Measurements from ENCODE around the gene CLEC2D.
"Not testable (repeated sequence)": the region's sequence is repeated elsewhere in the genome, so short reads cannot be mapped to it uniquely, and the experiment has no call there.

Gene CLEC2D

GRCh38 chr12:9700606-9700956 is 31.1 kb downstream of the CLEC2D start:
- no peak for DNase-seq (ENCODE audit: low spot score)

- no peak for DNase-seq (ENCODE audit: low spot score)
These were observed 32.1 kb downstream of the CLEC2D start for GRCh38 chr12:9701380-9702154.

DNA sequence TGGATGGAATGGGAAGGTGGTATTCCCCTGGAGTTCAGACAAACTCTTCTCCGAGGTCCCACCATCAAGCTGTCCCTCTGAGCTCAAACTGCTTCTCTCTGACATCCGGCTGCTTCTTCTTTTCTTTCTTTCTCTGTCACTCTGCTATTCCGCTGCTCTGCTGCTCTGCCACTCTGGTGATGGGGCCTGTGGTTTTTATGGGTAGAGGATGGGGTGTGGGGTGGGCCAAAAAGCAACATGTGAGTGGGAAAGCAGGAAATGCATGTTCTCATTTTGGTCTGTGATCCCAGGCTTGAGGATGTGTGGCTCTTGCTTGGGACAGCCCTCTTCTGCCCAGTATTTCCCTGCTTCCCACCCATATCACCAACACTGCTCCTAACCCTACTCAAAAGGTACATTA is 32.7 kb downstream of the CLEC2D start:
- no peak for DNase-seq (ENCODE audit: low spot score)

- not testable (repeated sequence) for DNase-seq (ENCODE audit: low spot score)
These were observed 35.0 kb downstream of the CLEC2D start for GRCh38 chr12:9704561-9704960.

DNA sequence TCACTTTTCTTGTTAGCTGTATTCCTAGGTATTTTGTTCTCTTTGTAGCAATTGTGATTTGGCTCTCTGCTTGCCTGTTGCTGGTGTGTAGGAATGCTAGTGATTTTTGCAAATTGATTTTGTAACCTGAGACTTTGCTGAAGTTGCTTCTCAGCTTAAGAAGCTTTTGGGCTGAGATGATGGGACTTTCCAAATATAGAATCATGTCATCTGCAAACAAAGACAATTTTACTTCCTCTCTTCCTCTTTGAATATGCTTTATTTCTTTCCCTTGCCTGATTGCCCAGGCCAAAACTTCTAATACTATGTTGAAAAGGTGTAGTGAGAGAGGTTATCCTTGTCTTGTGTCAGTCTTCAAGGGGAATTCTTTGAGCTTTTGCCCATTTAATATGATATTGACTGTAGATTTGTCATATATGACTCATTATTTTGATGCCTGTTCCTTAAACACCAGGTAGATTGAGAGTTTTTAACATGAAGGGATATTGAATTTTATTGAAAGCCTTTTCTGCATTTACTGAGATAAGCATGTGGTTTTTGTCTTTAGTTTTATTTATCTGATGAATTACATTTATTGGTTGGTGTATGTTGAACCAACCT is 36.7 kb downstream of the CLEC2D start:
- no peak for DNase-seq (ENCODE audit: low spot score)

GRCh38 chr12:9707356-9707755 is 37.8 kb downstream of the CLEC2D start:
- no peak for DNase-seq (ENCODE audit: low spot score)

DNA sequence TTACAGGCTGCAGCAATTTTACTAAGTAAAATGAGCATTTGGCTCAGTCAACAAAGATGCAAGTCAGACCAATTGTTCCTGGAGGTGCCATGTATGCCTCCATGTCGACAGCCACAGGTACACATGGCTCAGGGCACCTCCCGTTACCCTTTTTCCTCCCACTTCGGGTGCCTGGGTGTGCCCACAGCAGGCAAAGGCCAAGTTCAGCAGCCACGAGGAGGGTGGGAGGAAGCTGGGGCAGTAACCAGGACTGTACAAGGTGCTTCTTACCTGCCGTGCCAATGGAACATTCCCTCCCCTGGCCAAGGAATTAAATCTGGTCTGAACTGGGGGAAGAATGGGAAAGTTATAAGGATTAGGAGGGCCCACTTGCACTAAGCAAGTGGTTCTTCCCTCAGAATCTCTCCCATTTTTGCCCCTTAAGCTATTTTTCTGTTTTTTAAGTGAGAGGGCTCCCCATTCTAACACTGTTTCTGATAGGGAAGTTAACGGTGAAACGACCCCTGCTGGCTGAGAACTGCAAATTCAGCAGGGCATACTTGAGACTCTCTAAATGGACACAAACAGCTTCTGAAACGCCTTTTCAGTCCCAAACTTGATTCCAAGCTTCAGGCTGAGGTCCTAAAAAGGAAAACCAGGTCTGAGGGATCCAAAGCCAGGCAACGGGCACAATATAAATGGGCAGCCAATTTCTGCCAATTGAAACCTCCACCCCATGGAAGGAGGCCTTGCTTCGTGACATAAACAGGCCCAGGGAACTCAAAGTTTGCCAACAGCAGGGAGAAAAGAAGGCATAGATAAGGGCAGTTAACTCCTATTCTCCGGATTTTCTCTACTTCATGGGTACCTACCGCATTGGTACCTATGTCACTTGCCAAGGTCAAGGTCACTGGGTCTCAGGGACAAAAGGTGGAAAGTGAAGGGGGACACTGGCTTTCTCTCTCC is 38.6 kb downstream of the CLEC2D start:
- DNase-seq (ENCODE audit: low spot score) = peak; percentile 68

GRCh38 chr12:9708853-9709252 is 39.3 kb downstream of the CLEC2D start:
- no peak for DNase-seq (ENCODE audit: low spot score)

- no peak for DNase-seq (ENCODE audit: low spot score)
These were observed 41.3 kb downstream of the CLEC2D start for GRCh38 chr12:9710584-9711375.

DNA sequence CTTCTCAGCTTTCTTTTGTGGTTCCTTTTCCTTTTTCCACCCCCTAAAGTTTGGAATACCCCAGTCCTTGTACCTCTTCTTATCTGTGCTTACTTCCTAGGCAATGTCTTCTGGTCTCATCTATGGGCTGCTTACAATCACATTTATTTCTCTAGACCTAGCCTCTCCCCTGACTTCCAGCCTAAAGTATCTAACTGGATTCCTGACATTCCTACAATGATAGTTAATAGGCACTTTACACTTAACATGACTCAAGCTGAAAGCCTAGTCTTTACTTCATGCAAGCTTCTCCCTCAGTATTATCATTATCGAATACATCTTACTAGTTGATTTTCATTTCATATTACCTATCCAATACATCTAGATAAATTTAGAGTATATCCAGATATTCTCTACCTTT is 42.2 kb downstream of the CLEC2D start:
- peak; percentile 60 for DNase-seq (ENCODE audit: low spot score)

GRCh38 chr12:9713032-9713558 is 43.6 kb downstream of the CLEC2D start:
- DNase-seq (ENCODE audit: low spot score) = not testable (repeated sequence)

DNA sequence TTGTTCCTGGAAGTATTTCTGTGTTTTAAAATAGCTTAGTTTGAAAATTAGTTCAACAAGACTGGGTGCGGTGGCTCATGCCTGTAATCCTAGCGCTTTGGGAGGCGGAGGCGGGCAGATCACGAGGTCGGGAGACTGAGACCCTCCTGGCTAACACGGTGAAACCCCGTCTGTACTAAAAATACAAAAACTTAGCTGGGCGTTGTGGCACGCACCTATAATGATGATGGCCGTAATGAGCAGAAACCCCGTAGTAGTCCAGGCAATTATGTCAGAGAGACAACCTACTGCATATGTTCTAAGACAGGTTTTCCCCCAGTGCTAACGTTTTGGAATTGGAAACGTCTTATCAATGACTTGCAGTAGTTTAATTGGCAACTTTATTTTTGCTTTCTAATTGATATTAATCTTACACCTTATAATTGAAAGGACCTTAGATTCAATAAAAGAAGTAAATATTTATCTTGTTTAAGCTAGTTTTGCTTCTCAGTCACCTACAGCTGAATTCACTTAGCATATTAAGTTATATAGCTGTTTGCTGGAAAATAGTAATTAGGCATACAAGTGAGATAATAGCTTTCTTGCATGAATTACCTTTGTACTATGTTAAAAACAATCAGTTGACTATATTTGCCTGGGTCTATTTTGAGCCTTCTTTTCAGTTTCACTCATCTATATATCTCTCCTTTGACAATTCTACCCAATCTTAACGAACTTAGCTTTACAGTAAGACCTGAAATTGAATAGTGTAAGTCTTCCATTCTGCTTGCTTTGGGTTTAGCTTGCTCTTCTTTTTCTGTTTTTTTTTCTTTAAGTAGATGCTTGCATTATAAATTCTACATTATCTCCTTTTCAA is 47.8 kb downstream of the CLEC2D start:
- DNase-seq (ENCODE audit: low spot score) = no peak

GRCh38 chr12:9718968-9719367 is 49.5 kb downstream of the CLEC2D start:
- DNase-seq (ENCODE audit: low spot score) = no peak

DNA sequence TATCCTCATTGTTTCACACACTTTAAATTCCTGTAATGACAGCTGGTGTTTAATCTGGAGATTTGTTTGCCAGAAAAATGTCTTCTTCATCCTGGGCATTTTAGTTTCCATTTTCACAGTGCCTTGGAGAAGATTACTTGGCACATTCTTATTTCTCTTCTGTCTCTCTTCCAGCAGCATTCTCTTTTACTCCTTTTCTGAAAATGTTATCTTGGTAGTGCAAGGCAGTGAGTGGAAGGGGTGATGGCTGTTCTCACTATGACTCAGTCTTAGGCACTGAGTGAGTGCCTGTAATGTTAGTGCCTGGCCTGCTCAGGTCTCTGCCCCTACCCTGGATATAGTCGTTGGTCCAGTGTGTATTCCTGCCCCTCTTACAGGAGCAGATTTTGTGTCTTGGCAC is 50.3 kb downstream of the CLEC2D start:
- DNase-seq (ENCODE audit: low spot score) = no peak

DNA sequence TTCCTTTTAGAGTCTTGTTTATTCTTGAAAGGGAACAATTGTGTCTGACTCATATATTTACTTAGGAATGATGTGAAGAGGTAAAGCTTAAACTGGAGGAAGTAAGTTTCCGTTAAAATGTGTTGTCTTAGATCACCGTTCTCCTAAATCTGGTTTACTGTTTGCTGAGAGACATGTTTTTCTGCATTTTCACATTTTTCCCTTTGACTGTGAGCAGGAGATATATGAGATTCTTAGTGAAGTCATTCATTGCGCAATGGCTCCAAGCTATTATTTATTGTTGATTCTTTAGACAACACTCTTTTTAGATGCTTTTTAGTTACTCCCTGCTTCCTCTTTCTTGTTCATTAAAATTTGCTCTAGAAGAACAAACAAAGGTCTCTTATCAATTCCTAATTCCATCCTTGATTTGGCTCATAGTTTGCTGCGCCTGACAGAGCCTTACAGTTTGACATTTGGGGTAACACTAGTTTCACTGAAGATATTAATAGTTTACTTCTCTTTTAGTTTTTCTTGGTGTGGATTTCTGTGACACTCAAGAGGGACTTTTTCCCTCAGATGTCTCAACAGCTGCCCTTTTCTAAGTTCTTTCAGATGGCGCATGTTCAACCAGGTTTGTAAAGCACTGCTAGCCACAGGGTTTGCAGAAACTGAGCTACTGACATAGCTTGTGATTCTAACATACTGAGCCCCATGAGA is 52.0 kb downstream of the CLEC2D start:
- DNase-seq (ENCODE audit: low spot score) = peak; percentile 10

- no peak for DNase-seq (ENCODE audit: low spot score)
These were observed 54.5 kb downstream of the CLEC2D start for GRCh38 chr12:9724023-9724422.

- DNase-seq (ENCODE audit: low spot score) = no peak
These were observed 55.8 kb downstream of the CLEC2D start for GRCh38 chr12:9725213-9725870.

GRCh38 chr12:9727813-9728212 is 58.3 kb downstream of the CLEC2D start:
- no peak for DNase-seq (ENCODE audit: low spot score)

- no peak for DNase-seq (ENCODE audit: low spot score)
These were observed 59.6 kb downstream of the CLEC2D start for GRCh38 chr12:9729082-9729481.

DNA sequence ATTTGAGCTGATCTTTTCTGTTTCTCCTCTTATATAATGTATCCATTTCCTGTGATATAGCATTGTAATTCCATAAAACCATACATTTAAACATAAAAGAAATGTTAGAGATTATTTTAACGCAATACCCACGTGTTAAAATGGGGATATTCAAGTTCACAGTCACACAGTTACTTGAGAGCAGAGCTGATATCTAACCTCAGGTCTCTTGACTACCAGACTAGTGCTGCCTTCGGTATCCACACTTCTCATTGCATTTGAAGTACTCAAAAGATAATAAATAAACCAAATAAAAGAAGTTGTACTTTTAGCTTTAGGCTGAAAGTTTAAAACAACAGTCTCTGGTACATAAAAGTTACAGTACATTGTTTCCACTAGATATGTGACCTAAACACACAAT is 60.5 kb downstream of the CLEC2D start:
- no peak for DNase-seq (ENCODE audit: low spot score)
